A549 (cell line): ENCODE results near the gene CCL20.

Source experiments
- BHLHE40 ChIP-seq: IDR thresholded peaks from 2 replicates; pipeline ENCODE4 v1.6.1; 2012; ENCODE audit warnings: low read depth, low read length, inconsistent platforms
- CEBPB ChIP-seq, 2 experiments: fragments of >200 bp in 1 of 2; sonication (Bioruptor Twin) in 1 of 2; formaldehyde crosslinking in 1 of 2; IDR thresholded peaks; 2 replicates each; pipeline ENCODE4 v1.6.1; 2012 to 2016
- GATA3 ChIP-seq: IDR thresholded peaks from 2 replicates; pipeline ENCODE4 v1.6.1; 2012; ENCODE audit warnings: borderline replicate concordance
- MAX ChIP-seq: IDR thresholded peaks from 2 replicates; pipeline ENCODE4 v1.6.1; 2012
- RARB ChIP-seq: fragments of 250-450 bp; sonication (Bioruptor Pico); IDR thresholded peaks from 2 replicates; pipeline ENCODE4 v1.8.0; 2021; ENCODE audit warnings: mild to moderate bottlenecking, moderate library complexity
- RCOR1 ChIP-seq: fragments of 150-350 bp; IDR thresholded peaks from 2 replicates; pipeline ENCODE4 v1.6.1; 2014; ENCODE audit warnings: antibody characterized with exemption, low read length, low read depth
- ZFP36 ChIP-seq: fragments of 450-650 bp; IDR thresholded peaks from 2 replicates; pipeline ENCODE4 v1.6.1; 2014; ENCODE audit warnings: borderline replicate concordance; ENCODE audit not compliant: partially characterized antibody
- TF ChIP-seq, protein P1 (sequence below): fragments of >200 bp; sonication (Bioruptor Twin); formaldehyde crosslinking; IDR thresholded peaks from 3 replicates; pipeline ENCODE4 v1.5.1; 2016

DNA sequence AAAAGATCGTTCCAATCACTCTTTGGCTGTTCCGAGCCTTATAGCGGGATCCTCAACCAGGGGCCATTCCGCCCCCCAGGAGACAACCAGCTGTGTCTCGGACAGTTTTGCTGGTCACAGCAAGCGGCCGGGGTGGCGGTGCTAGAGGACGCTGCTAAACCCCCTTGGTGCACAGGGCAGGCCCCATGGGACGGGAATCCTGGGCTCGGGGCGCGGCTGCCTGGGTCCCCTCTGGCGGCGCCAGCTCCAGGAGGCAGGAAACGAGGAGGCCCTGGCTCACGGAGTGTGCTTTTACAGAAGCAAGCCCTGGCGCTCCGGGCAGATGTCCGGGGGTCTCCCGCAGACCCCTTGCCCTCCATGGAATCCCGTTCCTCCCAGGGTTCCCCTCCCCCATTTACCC lies 45.8 kb upstream of the CCL20 start:
- TF ChIP-seq GATA3 (no peak), BHLHE40 (no peak), RARB (no peak), RCOR1 (no peak), MAX (no peak), ZFP36 (no peak), CEBPB (IDR thresholded peaks at IDR 0.05) (no peak)
- TF ChIP-seq, protein P1, sequence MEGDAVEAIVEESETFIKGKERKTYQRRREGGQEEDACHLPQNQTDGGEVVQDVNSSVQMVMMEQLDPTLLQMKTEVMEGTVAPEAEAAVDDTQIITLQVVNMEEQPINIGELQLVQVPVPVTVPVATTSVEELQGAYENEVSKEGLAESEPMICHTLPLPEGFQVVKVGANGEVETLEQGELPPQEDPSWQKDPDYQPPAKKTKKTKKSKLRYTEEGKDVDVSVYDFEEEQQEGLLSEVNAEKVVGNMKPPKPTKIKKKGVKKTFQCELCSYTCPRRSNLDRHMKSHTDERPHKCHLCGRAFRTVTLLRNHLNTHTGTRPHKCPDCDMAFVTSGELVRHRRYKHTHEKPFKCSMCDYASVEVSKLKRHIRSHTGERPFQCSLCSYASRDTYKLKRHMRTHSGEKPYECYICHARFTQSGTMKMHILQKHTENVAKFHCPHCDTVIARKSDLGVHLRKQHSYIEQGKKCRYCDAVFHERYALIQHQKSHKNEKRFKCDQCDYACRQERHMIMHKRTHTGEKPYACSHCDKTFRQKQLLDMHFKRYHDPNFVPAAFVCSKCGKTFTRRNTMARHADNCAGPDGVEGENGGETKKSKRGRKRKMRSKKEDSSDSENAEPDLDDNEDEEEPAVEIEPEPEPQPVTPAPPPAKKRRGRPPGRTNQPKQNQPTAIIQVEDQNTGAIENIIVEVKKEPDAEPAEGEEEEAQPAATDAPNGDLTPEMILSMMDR = no peak
